H9 (cell line): ENCODE measurements around the gene CD52. TPM values are rescaled to one million over a fixed set of nuclear protein-coding genes. Genes with fewer than 3 reads are reported as not detected.

Source experiments
- DNase-seq: peaks from one replicate; pipeline ENCODE4 v3.0.0-alpha.2; 2017
- H2AFZ ChIP-seq: one replicate; pipeline ENCODE4 v1.6.1; 2013; ENCODE audit warnings: mild to moderate bottlenecking, low read length, control low read depth, moderate library complexity
- H2AK5ac ChIP-seq: 2 replicates; pipeline ENCODE4 v1.6.1; 2013; ENCODE audit warnings: low read length, control low read depth, mixed read lengths; ENCODE audit not compliant: insufficient read length
- H2BK120ac ChIP-seq: one replicate; pipeline ENCODE4 v1.6.1; 2013; ENCODE audit warnings: low read depth, mild to moderate bottlenecking, low read length, control low read depth, inconsistent platforms; ENCODE audit not compliant: poor library complexity, severe bottlenecking
- H2BK12ac ChIP-seq: 2 replicates; pipeline ENCODE4 v1.6.1; 2013; ENCODE audit warnings: low read length, control low read depth, mixed read lengths, low read depth; ENCODE audit not compliant: insufficient read length
- H2BK15ac ChIP-seq: 2 replicates; pipeline ENCODE4 v1.6.1; 2013; ENCODE audit warnings: low read depth, low read length, control low read depth
- H2BK20ac ChIP-seq: one replicate; pipeline ENCODE4 v1.6.1; 2013; ENCODE audit warnings: low read depth, mild to moderate bottlenecking, low read length, control low read depth, inconsistent platforms; ENCODE audit not compliant: poor library complexity, severe bottlenecking
- H2BK5ac ChIP-seq: 2 replicates; pipeline ENCODE4 v1.6.1; 2013; ENCODE audit warnings: low read length, control low read depth, mixed read lengths; ENCODE audit not compliant: insufficient read length
- H3K14ac ChIP-seq: 2 replicates; pipeline ENCODE4 v1.6.1; 2013; ENCODE audit warnings: low read length, control low read depth; ENCODE audit not compliant: insufficient read depth
- H3K18ac ChIP-seq: 2 replicates; pipeline ENCODE4 v1.6.1; 2013; ENCODE audit warnings: low read depth, mild to moderate bottlenecking, mixed read lengths, low read length, control low read depth; ENCODE audit not compliant: insufficient read length
- H3K23ac ChIP-seq: 2 replicates; pipeline ENCODE4 v1.6.1; 2013; ENCODE audit warnings: low read length, control low read depth, mixed read lengths, low read depth; ENCODE audit not compliant: insufficient read length
- H3K23me2 ChIP-seq: 2 replicates; pipeline ENCODE4 v1.6.1; 2013; ENCODE audit warnings: low read depth, mild to moderate bottlenecking, mixed read lengths, low read length, control low read depth; ENCODE audit not compliant: insufficient read length, poor library complexity, severe bottlenecking
- H3K27ac ChIP-seq: 2 replicates; pipeline ENCODE4 v1.5.1; 2013; ENCODE audit warnings: low read length, control low read depth, mixed read lengths, low read depth; ENCODE audit not compliant: insufficient read length
- H3K27me3 ChIP-seq: 2 replicates; pipeline ENCODE4 v1.6.1; 2013; ENCODE audit warnings: low read length, control low read depth, inconsistent platforms; ENCODE audit not compliant: insufficient read depth
- H3K4ac ChIP-seq: 2 replicates; pipeline ENCODE4 v1.6.1; 2013; ENCODE audit warnings: low read depth, mild to moderate bottlenecking, control low read depth, inconsistent platforms, low read length, moderate library complexity
- H3K4me1 ChIP-seq: 2 replicates; pipeline ENCODE4 v1.6.1; 2013; ENCODE audit warnings: low read length, control low read depth, inconsistent platforms; ENCODE audit not compliant: insufficient read depth
- H3K4me2 ChIP-seq: 2 replicates; pipeline ENCODE4 v1.6.1; 2013; ENCODE audit warnings: low read length, control low read depth, mixed read lengths; ENCODE audit not compliant: insufficient read length, insufficient read depth
- H3K56ac ChIP-seq: 2 replicates; pipeline ENCODE4 v1.6.1; 2013; ENCODE audit warnings: low read depth, mild to moderate bottlenecking, mixed read lengths, low read length, control low read depth; ENCODE audit not compliant: insufficient read length
- H3K79me1 ChIP-seq: 2 replicates; pipeline ENCODE4 v1.6.1; 2013; ENCODE audit warnings: low read depth, mild to moderate bottlenecking, moderate library complexity, low read length, control low read depth, inconsistent platforms; ENCODE audit not compliant: insufficient read depth, poor library complexity, severe bottlenecking
- H3K79me2 ChIP-seq: 2 replicates; pipeline ENCODE4 v1.6.1; 2013; ENCODE audit warnings: low read length, control low read depth, inconsistent platforms; ENCODE audit not compliant: insufficient read depth
- H3K9ac ChIP-seq: 2 replicates; pipeline ENCODE4 v1.6.1; 2013; ENCODE audit warnings: low read length, control low read depth, mixed read lengths; ENCODE audit not compliant: insufficient read length; ENCODE audit errors: extremely low read depth
- H3K9me3 ChIP-seq: one replicate; pipeline ENCODE4 v1.6.1; 2013; ENCODE audit warnings: low read depth, low read length, inconsistent platforms; ENCODE audit not compliant: control insufficient read depth
- H3T11ph ChIP-seq: one replicate; pipeline ENCODE4 v1.6.1; 2013; ENCODE audit warnings: mild to moderate bottlenecking, low read length, control low read depth, inconsistent platforms
- H4K20me1 ChIP-seq: one replicate; pipeline ENCODE4 v1.6.1; 2013; ENCODE audit not compliant: control insufficient read depth, insufficient read length, insufficient read depth
- H4K5ac ChIP-seq: 2 replicates; pipeline ENCODE4 v1.6.1; 2013; ENCODE audit warnings: low read depth, mild to moderate bottlenecking, mixed read lengths, low read length, control low read depth; ENCODE audit not compliant: insufficient read length
- H4K8ac ChIP-seq: replicated peaks from 2 replicates; pipeline ENCODE4 v1.6.1; 2013; ENCODE audit warnings: low read length, control low read depth, mixed read lengths, low read depth; ENCODE audit not compliant: insufficient read length
- H4K91ac ChIP-seq: 2 replicates; pipeline ENCODE4 v1.6.1; 2013; ENCODE audit warnings: low read depth, mild to moderate bottlenecking, moderate library complexity, mixed read lengths, low read length, control low read depth; ENCODE audit not compliant: insufficient read length
- H3K27ac Mint-ChIP-seq, 3 experiments: 2 replicates in 2 of 3; 3 replicates in 1 of 3; pipeline ENCODE4 v1.8.0; 2020 to 2021; ENCODE audit warnings: mixed read lengths in 3 of 3, mild to moderate bottlenecking in 1 of 3, moderate library complexity in 1 of 3
- H3K27me3 Mint-ChIP-seq: 2 replicates; pipeline ENCODE4 v1.8.0; 2021; ENCODE audit warnings: low read depth, mild to moderate bottlenecking, moderate library complexity, mixed read lengths
- H3K36me3 Mint-ChIP-seq, 3 experiments: 2 replicates in 2 of 3; 3 replicates in 1 of 3; pipeline ENCODE4 v1.8.0; 2020 to 2021; ENCODE audit warnings: low read depth in 3 of 3, mixed read lengths in 3 of 3; ENCODE audit not compliant: insufficient read depth in 1 of 3
- H3K4me1 Mint-ChIP-seq, 2 experiments: 2 replicates each; pipeline ENCODE4 v1.8.0; 2020; ENCODE audit warnings: mixed read lengths in 2 of 2
- H3K4me3 Mint-ChIP-seq, 2 experiments: 2 replicates in 1 of 2; 3 replicates in 1 of 2; pipeline ENCODE4 v1.8.0; 2020 to 2021; ENCODE audit warnings: mild to moderate bottlenecking in 2 of 2, mixed read lengths in 2 of 2, moderate library complexity in 1 of 2
- H3K9me3 Mint-ChIP-seq, 2 experiments: 2 replicates in 1 of 2; 3 replicates in 1 of 2; pipeline ENCODE4 v1.8.0; 2020; ENCODE audit warnings: mild to moderate bottlenecking in 2 of 2, mixed read lengths in 2 of 2, moderate library complexity in 1 of 2
- WGBS: extraction: QIAGEN DNeasy Blood & Tissue Kit; methylation state at CpG from one replicate; pipeline ENCODE4 v1.1.7; 2013; ENCODE audit warnings: missing lambda C conversion rate, low lambda C conversion rate, mixed read lengths; ENCODE audit not compliant: insufficient read length; ENCODE audit errors: extremely low coverage; 5-methylcytosine and 5-hydroxymethylcytosine counted together
- total RNA-seq: library from RNA; stranded (reverse); gene quantifications from 2 replicates; pipeline ENCODE4 v1.2.1, GENCODE V29; 2021
- TF ChIP-seq, protein P1 (sequence below): fragments of 200-600 bp; sonication (generic); conservative IDR thresholded peaks from 3 replicates; pipeline ENCODE4 v1.8.0; 2021; ENCODE audit warnings: antibody characterized with exemption, mild to moderate bottlenecking

Gene CD52
- total RNA-seq, 1 experiment from 2014 or later: 4.1 TPM

DNA sequence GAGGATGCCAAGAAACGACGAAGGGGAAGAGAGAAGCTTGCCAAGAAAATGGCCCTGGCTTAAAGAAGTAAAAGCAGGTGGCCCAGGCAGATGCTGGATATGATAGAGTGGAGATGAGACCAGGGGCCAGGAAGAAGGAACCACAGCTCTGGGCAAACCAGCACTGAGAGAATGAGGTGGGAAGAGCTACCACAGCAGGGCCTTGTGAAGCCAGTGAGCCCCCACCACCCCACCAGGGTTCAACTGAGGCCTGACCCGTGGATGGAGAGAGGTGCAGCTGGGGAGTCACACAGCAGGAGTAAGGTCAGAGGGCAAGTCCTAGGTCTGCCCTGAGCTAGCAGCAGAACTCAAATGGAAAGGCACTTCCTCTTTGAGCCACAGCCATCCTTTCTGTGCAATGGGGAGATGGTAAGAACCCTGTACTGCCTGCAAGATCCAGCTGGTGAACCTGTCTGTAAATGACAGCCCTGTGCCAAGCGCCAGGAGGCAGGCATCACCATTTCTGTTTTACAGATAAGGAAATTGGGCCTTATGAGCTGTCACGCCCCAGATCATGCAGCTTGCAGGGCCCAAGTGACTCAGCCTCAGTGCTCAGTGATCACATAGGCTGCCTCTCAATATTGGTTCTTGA is 29.3 kb upstream of the CD52 start:
- TF ChIP-seq, protein P1, sequence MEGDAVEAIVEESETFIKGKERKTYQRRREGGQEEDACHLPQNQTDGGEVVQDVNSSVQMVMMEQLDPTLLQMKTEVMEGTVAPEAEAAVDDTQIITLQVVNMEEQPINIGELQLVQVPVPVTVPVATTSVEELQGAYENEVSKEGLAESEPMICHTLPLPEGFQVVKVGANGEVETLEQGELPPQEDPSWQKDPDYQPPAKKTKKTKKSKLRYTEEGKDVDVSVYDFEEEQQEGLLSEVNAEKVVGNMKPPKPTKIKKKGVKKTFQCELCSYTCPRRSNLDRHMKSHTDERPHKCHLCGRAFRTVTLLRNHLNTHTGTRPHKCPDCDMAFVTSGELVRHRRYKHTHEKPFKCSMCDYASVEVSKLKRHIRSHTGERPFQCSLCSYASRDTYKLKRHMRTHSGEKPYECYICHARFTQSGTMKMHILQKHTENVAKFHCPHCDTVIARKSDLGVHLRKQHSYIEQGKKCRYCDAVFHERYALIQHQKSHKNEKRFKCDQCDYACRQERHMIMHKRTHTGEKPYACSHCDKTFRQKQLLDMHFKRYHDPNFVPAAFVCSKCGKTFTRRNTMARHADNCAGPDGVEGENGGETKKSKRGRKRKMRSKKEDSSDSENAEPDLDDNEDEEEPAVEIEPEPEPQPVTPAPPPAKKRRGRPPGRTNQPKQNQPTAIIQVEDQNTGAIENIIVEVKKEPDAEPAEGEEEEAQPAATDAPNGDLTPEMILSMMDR: no peak
- Mint-ChIP-seq H3K4me3 (no peak overlapping the region), H3K9me3 (no peaks in the 10 kb centered on the region; a peak in 1 of 5 replicates), H3K4me1 (peaks cover 31 to 44% of the 10 kb centered on the region in 2 experiments), H3K27me3 (no peaks in the 10 kb centered on the region; the same call in 1 of the 2 replicates), H3K36me3 (peaks cover 0 to 7% (median 0%) of the 10 kb centered on the region in 3 experiments; a peak in 2 of 7 replicates), H3K27ac (no peak overlapping the region; a peak in 1 of 7 replicates)
- Histone ChIP-seq H2BK20ac (no peak overlapping the region), H3K9me3 (no peaks in the 10 kb centered on the region), H3K14ac (no peak overlapping the region; the same call in 1 of the 2 replicates), H3K23ac (no peak overlapping the region), H4K5ac (no peak overlapping the region), H2AK5ac (no peak overlapping the region), H3K9ac (no peak overlapping the region), H3K4me2 (no peak overlapping the region), H2BK12ac (no peak overlapping the region), H3K18ac (no peak overlapping the region), H3K27ac (no peak overlapping the region), H2BK15ac (no peak overlapping the region), H3K79me1 (no peaks in the 10 kb centered on the region), H3K79me2 (no peaks in the 10 kb centered on the region), H2AFZ (no peak overlapping the region), H2BK120ac (no peak overlapping the region), H3K4ac (no peak overlapping the region), H3K4me1 (peaks cover 3% of the 10 kb centered on the region; the same call in 1 of the 2 replicates), H4K20me1 (no peaks in the 10 kb centered on the region), H4K8ac (no peak overlapping the region), H3K27me3 (no peaks in the 10 kb centered on the region), H3T11ph (no peak overlapping the region), H4K91ac (no peak overlapping the region), H3K23me2 (no peaks in the 10 kb centered on the region), H3K56ac (no peak overlapping the region), H2BK5ac (no peak overlapping the region)
- no CpG with 5 or more reads among the region's 5 CpGs for WGBS
- DNase-seq: no peak
